MM.1S (cell line): ENCODE measurements around the gene EMILIN2.

Experiments used
- DNase-seq: peaks from one replicate; pipeline ENCODE4 v3.0.0-alpha.2; 2015
- H2AFZ ChIP-seq: fragments of 300-600 bp; sonication (generic); 2 replicates; pipeline ENCODE4 v1.6.0; 2016; ENCODE audit warnings: antibody characterized with exemption, low read length
- H3F3A ChIP-seq: fragments of 300-600 bp; sonication (generic); 2 replicates; pipeline ENCODE4 v1.6.1; 2016; ENCODE audit warnings: mild to moderate bottlenecking, antibody characterized with exemption, low read length, moderate library complexity, mixed read lengths; ENCODE audit not compliant: insufficient read depth
- H3K27ac ChIP-seq: fragments of 300-600 bp; sonication (generic); 2 replicates; pipeline ENCODE4 v1.5.1; 2016; ENCODE audit warnings: mild to moderate bottlenecking, low read length
- H3K27me3 ChIP-seq: fragments of 300-600 bp; sonication (generic); replicated peaks from 2 replicates; pipeline ENCODE4 v1.6.0; 2016; ENCODE audit warnings: low read length; ENCODE audit not compliant: insufficient read depth
- H3K36me3 ChIP-seq: fragments of 300-600 bp; sonication (generic); replicated peaks from 2 replicates; pipeline ENCODE4 v1.6.1; 2016; ENCODE audit warnings: mild to moderate bottlenecking, low read length, mixed read lengths; ENCODE audit not compliant: insufficient read depth
- H3K4me1 ChIP-seq: fragments of 300-600 bp; sonication (generic); 2 replicates; pipeline ENCODE4 v1.6.1; 2016; ENCODE audit warnings: low read length, mixed read lengths
- H3K4me2 ChIP-seq: fragments of 300-600 bp; sonication (generic); 2 replicates; pipeline ENCODE4 v1.6.0; 2016; ENCODE audit warnings: low read depth, low read length
- H3K4me3 ChIP-seq: fragments of 300-600 bp; sonication (generic); 2 replicates; pipeline ENCODE4 v1.5.1; 2016; ENCODE audit warnings: low read length, mixed read lengths
- H3K79me2 ChIP-seq: fragments of 300-600 bp; sonication (generic); 2 replicates; pipeline ENCODE4 v1.6.1; 2016; ENCODE audit warnings: mixed run types, low read length, mixed read lengths
- H3K9ac ChIP-seq: fragments of 300-600 bp; sonication (generic); 2 replicates; pipeline ENCODE4 v1.6.1; 2016; ENCODE audit warnings: low read length, mixed read lengths
- H3K9me2 ChIP-seq: fragments of 300-600 bp; sonication (generic); replicated peaks from 2 replicates; pipeline ENCODE4 v1.6.1; 2016; ENCODE audit warnings: mild to moderate bottlenecking, low read length, mixed read lengths; ENCODE audit not compliant: insufficient read depth
- H3K9me3 ChIP-seq: fragments of 300-600 bp; sonication (generic); replicated peaks from 2 replicates; pipeline ENCODE4 v1.6.1; 2016; ENCODE audit warnings: mild to moderate bottlenecking, low read length, mixed read lengths; ENCODE audit not compliant: insufficient read depth
- H4K20me1 ChIP-seq: fragments of 300-600 bp; sonication (generic); 2 replicates; pipeline ENCODE4 v1.6.1; 2016; ENCODE audit warnings: mild to moderate bottlenecking, low read length, moderate library complexity, mixed read lengths; ENCODE audit not compliant: insufficient read depth
- CTCF ChIP-seq: fragments of 300-600 bp; sonication (generic); IDR thresholded peaks from 2 replicates; pipeline ENCODE4 v1.5.1; 2016; ENCODE audit warnings: antibody characterized with exemption, low read length, mixed read lengths
- EZH2 ChIP-seq: fragments of 300-600 bp; sonication (generic); optimal IDR thresholded peaks from 2 replicates; pipeline ENCODE3; 2017; ENCODE audit warnings: low read depth, mild to moderate bottlenecking, antibody characterized with exemption, low read length, mixed read lengths
- EZH2phosphoT487 ChIP-seq: fragments of 300-600 bp; sonication (generic); IDR thresholded peaks from 2 replicates; pipeline ENCODE4 v1.6.1; 2018; ENCODE audit warnings: antibody characterized with exemption, low read length

The EMILIN2 gene

GRCh38 chr18:2918761-2919550 lies 72.2 kb downstream of the EMILIN2 start:
- Histone ChIP-seq H3K4me3 (no peak overlapping the region), H3F3A (no peaks in the 10 kb centered on the region), H4K20me1 (no peaks in the 10 kb centered on the region), H3K4me1 (no peaks in the 10 kb centered on the region), H3K27me3 (no peaks in the 10 kb centered on the region), H2AFZ (no peak overlapping the region), H3K9ac (no peak overlapping the region), H3K9me3 (no peaks in the 10 kb centered on the region), H3K4me2 (no peak overlapping the region), H3K79me2 (no peaks in the 10 kb centered on the region), H3K36me3 (no peaks in the 10 kb centered on the region), H3K9me2 (no peaks in the 10 kb centered on the region), H3K27ac (no peak overlapping the region)
- DNase-seq, result no peak
- no peak for TF ChIP-seq EZH2
- TF ChIP-seq CTCF, result no peak
- TF ChIP-seq EZH2phosphoT487, result no peak

- no peak for DNase-seq
- Histone ChIP-seq H3K4me3 (no peak overlapping the region), H3K9me3 (no peaks in the 10 kb centered on the region), H3K27ac (no peak overlapping the region), H3F3A (no peaks in the 10 kb centered on the region), H3K27me3 (no peaks in the 10 kb centered on the region), H3K4me1 (no peaks in the 10 kb centered on the region), H2AFZ (no peak overlapping the region), H3K9me2 (no peaks in the 10 kb centered on the region), H3K9ac (no peak overlapping the region), H3K4me2 (no peak overlapping the region), H3K36me3 (no peaks in the 10 kb centered on the region), H3K79me2 (no peaks in the 10 kb centered on the region), H4K20me1 (no peaks in the 10 kb centered on the region)
- TF ChIP-seq CTCF (no peak), EZH2phosphoT487 (no peak)
Observed at GRCh38 chr18:2919600-2919999, 72.8 kb downstream of the EMILIN2 start.

GRCh38 chr18:2920027-2920426 lies 73.2 kb downstream of the EMILIN2 start:
- H3K36me3 ChIP-seq, result no peaks in the 10 kb centered on the region

More at GRCh38 chr18:2920027-2920426, 73.2 kb downstream of the EMILIN2 start:
- H3F3A ChIP-seq, result no peaks in the 10 kb centered on the region
- no peaks in the 10 kb centered on the region for H3K27me3 ChIP-seq
- H3K4me2 ChIP-seq, result no peak overlapping the region
- no peak overlapping the region for H3K9ac ChIP-seq
- H4K20me1 ChIP-seq, result no peaks in the 10 kb centered on the region
- DNase-seq, result no peak
- H3K4me3 ChIP-seq, result no peak overlapping the region
- H3K27ac ChIP-seq, result no peak overlapping the region
- H3K9me2 ChIP-seq, result no peaks in the 10 kb centered on the region
- no peak overlapping the region for H2AFZ ChIP-seq
- TF ChIP-seq EZH2 (no peak), CTCF (no peak), EZH2phosphoT487 (no peak)
- no peaks in the 10 kb centered on the region for H3K4me1 ChIP-seq
- H3K79me2 ChIP-seq, result no peaks in the 10 kb centered on the region
- H3K9me3 ChIP-seq, result no peaks in the 10 kb centered on the region
